Small intestine (tissue), 7 donors: ENCODE data around the gene CFAP410. TPM values are rescaled to one million over a fixed set of nuclear protein-coding genes. Genes with fewer than 3 reads are reported as not detected.

Experiments used
- DNase-seq, 2 donors: peaks; one replicate each; pipeline versions ENCODE4 v3.0.0 to v3.0.0-alpha.2; 2013
- FAIRE-seq: peaks from 2 replicates; lab custom pipeline; 2012; peaks lifted over from hg19 to GRCh38; lab: Jason Lieb, UNC
- H3K27ac ChIP-seq, 3 donors: one replicate each; pipeline ENCODE4 v1.5.1; 2013; ENCODE audit warnings: low read length in 2 of 3, mild to moderate bottlenecking in 2 of 3, control low read depth in 1 of 3, inconsistent platforms in 1 of 3, low read depth in 1 of 3, moderate library complexity in 1 of 3
- H3K27me3 ChIP-seq, 3 donors: one replicate each; pipeline ENCODE4 v1.6.1; 2013; ENCODE audit warnings: low read length in 3 of 3, inconsistent platforms in 1 of 3; ENCODE audit not compliant: control insufficient read depth in 3 of 3, insufficient read depth in 3 of 3
- H3K36me3 ChIP-seq, 3 donors: one replicate each; pipeline ENCODE4 v1.6.1; 2013; ENCODE audit warnings: low read length in 3 of 3, inconsistent platforms in 1 of 3, low read depth in 1 of 3, mild to moderate bottlenecking in 1 of 3, moderate library complexity in 1 of 3; ENCODE audit not compliant: control insufficient read depth in 3 of 3, insufficient read depth in 2 of 3
- H3K4me1 ChIP-seq, 3 donors: one replicate each; pipeline ENCODE4 v1.6.1; 2013; ENCODE audit warnings: low read length in 2 of 3, inconsistent platforms in 1 of 3, low read depth in 1 of 3, mild to moderate bottlenecking in 1 of 3, moderate library complexity in 1 of 3; ENCODE audit not compliant: control insufficient read depth in 3 of 3, insufficient read depth in 2 of 3
- H3K4me3 ChIP-seq, 3 donors: one replicate each; pipeline ENCODE4 v1.5.1; 2013; ENCODE audit warnings: low read length in 3 of 3, control low read depth in 1 of 3, inconsistent platforms in 1 of 3, low read depth in 1 of 3, mild to moderate bottlenecking in 1 of 3, moderate library complexity in 1 of 3
- H3K9me3 ChIP-seq, 2 donors: one replicate each; pipeline ENCODE4 v1.6.1; 2013; ENCODE audit warnings: low read depth in 1 of 2, low read length in 1 of 2; ENCODE audit not compliant: control insufficient read depth in 2 of 2, insufficient read depth in 1 of 2
- WGBS, 3 donors: extraction: QIAGEN DNeasy Blood & Tissue Kit; methylation state at CpG; one replicate each; pipeline ENCODE4 v1.1.7; 2013; 5-methylcytosine and 5-hydroxymethylcytosine counted together
- polyA plus RNA-seq, 4 donors: library from polyadenylated mRNA; stranded (reverse) in 3 of 4; unstranded in 1 of 4; fragments of 200-250 nt in 3 of 4; fragments of 120-200 nt in 1 of 4; gene quantifications; one replicate each; pipeline versions ENCODE4 v1.2.1 to v1.2.3, GENCODE V29; 2013
- donor health status: healthy with polysubstance abuse.
- donor health status: control.
- donor health status: control.
- donor health status: Bipolar disorder and iron deficiency.
- donor health status: healthy.

CFAP410 gene
- polyA plus RNA-seq, 4 donors, result 17.9 to 35.9 (median 32.3) TPM

DNA sequence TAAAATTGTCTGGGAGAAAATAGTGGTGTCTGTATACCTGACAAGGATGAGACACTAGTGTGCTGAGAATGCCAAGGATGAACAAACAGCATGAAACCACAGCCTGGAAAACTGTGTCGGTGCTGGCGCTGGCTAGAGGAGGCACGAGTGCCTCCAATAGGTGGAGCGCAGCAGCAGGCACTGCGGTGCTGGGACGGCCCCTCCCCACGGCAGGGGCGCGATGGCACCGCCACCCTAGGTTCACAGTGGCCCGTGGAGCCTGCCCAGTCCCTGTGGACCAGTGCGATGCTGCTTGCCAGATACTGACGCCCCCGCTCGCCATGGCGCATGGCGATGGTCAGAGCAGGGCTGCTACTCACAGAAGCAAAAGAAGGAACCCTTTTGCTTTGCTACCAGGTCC lies 6.8 kb downstream of the CFAP410 start:
- FAIRE-seq (no peak), DNase-seq (no peak)
- Histone ChIP-seq H3K4me1 (peaks cover 0 to under 1% (median 0%) of the 10 kb centered on the region in 3 donors), H3K4me3 (no peak overlapping the region), H3K27ac (no peak overlapping the region), H3K9me3 (no peaks in the 10 kb centered on the region), H3K36me3 (peaks cover 0 to 82% (median 0%) of the 10 kb centered on the region in 3 donors), H3K27me3 (no peaks in the 10 kb centered on the region)
- 90 to 93% (median 91%) methylated on average over 15 to 17 of the region's 17 CpGs for WGBS, 3 donors

DNA sequence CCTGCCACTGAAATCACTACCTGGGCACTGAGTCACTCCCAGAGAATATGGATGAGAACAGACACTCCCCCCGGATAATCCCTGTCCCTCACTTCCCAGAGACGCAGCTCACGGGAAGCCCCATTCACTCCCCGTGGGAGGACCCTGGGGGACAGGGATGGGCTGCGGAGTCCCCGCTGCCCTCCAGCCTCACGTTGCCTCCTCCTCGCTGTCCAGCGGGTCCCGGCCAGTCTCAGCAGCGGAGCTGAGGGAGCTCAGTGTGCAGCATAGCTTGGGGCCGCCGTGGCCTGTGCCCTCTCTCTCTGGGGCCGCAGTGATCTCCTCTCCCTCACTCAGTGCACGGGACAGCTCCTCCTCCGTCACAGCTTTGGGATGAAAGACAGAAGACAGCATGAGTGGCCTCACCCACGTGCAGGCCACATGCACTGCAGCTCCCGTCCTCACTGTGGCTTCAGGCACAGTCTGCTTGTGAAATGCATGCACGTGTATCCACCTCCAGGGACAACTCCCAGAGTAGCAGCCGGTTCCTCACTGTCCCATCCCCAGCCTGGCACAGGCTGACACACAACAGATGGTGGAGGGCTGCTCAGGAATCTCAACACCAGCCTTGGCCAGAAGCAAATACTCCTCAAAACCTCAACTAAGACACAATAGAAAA lies 7.4 kb downstream of the CFAP410 start:
- 79 to 83% (median 81%) methylated on average over 20 of the region's 20 CpGs for WGBS, 3 donors
- Histone ChIP-seq H3K9me3 (no peaks in the 10 kb centered on the region), H3K27ac (no peak overlapping the region), H3K36me3 (peaks cover 0 to 84% (median 3%) of the 10 kb centered on the region in 3 donors), H3K4me3 (no peak overlapping the region), H3K27me3 (no peaks in the 10 kb centered on the region), H3K4me1 (no peaks in the 10 kb centered on the region)
- no peak for DNase-seq
- no peak for FAIRE-seq

DNA sequence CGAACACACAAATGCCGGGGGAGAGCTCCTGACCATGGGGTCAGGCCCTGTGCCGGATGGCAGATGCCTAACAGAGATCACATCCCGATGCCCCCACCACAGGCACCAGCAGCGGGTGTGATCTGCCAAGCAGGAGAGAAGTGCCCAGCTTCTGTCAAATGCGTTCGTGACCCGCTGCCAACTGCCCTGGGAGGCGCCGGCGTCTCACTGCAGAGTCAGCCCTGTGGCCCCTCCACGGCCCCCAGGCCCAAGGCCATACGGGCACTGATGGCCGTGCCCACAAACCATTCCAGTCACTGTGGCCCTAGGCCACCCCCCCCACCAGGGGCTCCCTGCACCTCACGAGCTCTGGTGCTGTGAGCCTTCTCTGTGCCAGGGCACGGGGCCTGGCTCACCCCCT lies 8.0 kb downstream of the CFAP410 start:
- DNase-seq, result no peak
- FAIRE-seq, result no peak
- Histone ChIP-seq H3K36me3 (peaks cover 0 to 84% (median 3%) of the 10 kb centered on the region in 3 donors), H3K27me3 (no peaks in the 10 kb centered on the region), H3K27ac (no peak overlapping the region), H3K4me3 (no peak overlapping the region), H3K4me1 (no peaks in the 10 kb centered on the region), H3K9me3 (no peaks in the 10 kb centered on the region)
- 86 to 91% (median 90%) methylated on average over 14 to 16 of the region's 16 CpGs for WGBS, 3 donors

DNA sequence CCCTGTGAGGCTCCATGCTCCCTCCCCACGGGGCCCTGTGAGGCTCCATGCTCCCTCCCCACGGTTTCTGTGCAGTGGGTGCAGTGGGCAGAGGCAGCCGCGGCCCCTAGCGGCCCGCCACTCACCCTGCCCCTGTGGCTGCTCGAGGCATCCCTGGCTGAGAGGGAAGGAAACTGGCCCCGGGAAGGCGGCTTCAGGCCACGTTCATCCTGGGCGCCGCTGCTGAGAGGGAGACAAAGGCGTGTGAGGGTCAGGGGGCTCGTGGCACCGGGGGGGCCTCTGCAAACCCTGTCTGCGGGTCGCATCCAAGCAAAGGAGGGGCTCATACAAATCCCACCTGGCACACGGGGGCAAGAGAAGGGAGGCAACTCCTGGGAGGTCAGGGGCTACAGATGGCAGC lies 8.5 kb downstream of the CFAP410 start:
- no peaks in the 10 kb centered on the region for H3K27me3 ChIP-seq
- peaks cover 0 to 84% (median 4%) of the 10 kb centered on the region in 3 donors for H3K36me3 ChIP-seq
- H3K4me3 ChIP-seq, result no peak overlapping the region
- no peak for DNase-seq
- no peak overlapping the region for H3K27ac ChIP-seq
- H3K4me1 ChIP-seq, result no peaks in the 10 kb centered on the region
- H3K9me3 ChIP-seq, result no peaks in the 10 kb centered on the region
- WGBS, 3 donors, result 78 to 85% (median 82%) methylated on average over 17 to 18 of the region's 18 CpGs
- FAIRE-seq, result no peak

DNA sequence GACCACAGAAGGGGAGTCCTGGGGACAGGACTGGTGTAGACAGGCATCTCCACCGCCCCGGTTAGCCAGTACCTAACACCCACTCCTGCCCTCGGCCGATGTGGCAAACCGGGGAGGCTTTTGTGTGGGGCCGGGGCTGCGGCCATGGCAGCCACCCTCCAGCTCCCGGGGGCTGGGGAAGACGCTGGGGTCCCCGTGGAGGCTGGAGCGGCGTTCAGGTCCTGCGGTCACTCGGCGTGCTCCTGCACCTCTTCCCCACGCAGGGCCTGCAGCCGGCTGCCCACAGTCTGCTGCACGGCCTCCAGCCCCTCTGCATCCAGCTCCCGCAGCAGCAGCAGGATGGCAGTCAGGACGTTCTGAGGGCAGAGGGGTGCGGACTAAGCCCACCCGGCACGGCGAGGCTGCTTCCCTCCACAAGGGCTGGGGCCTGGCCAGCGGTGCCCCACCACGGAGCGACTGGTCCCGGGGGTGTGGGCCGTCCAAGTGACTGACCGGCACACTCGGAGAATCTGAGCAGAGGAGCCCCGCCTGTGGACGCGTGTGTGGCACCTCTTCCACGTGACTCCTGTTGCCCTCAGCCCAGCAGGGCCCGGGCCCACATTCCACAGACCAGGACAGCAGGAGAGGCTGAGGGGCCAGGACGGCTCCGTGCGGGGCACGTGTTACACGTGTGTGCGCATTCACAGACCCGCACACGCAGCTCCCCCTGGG lies 9.1 kb downstream of the CFAP410 start:
- no peaks in the 10 kb centered on the region for H3K27me3 ChIP-seq
- DNase-seq, result no peak
- no peaks in the 10 kb centered on the region for H3K4me1 ChIP-seq
- 85 to 89% (median 85%) methylated on average over 41 to 44 of the region's 44 CpGs for WGBS, 3 donors
- no peak for FAIRE-seq
- no peak overlapping the region for H3K4me3 ChIP-seq
- H3K27ac ChIP-seq, result no peak overlapping the region
- peaks cover 2 to 84% (median 7%) of the 10 kb centered on the region in 3 donors for H3K36me3 ChIP-seq
- H3K9me3 ChIP-seq, result no peaks in the 10 kb centered on the region

DNA sequence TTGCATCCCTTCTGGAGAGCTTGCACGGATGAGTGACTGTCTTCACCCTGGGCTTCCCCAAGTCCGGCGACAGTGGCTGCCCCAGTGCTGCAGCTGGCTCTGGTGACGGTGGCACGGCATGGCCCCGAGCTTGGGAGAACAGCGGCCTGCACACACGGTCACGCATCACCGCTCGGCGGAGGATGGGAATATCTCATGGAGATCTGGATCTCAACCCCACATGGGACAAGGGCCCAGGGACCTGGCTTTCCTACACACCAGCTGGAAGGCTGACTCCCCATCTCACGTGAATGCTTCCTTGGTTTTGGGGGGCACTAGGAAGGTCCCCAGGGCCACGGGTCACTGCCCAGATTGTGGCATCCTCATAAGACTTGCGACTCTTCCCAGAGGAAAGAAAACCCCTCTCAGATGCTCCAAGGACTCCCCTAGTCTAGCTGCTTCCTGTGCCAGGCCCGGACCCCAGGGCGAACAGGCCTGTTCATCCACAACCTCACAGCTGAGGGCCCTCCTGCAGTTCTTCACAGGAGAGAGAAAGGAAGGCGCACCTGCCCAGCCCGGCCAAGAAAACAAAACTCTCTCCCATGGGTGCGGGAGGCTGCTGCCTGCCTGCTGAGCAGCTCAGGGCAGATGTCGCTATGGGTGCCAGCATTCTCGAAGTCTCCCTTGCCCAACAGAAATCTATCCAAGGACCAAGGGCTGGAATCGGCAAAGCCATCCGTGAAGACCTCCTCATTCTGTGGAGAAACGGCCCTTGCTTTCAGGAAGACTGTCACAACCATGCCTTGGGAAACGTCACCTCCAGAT lies 9.9 kb downstream of the CFAP410 start:
- WGBS, 3 donors, result 33 to 74% (median 64%) methylated on average over 25 to 26 of the region's 26 CpGs
- Histone ChIP-seq H3K36me3 (peaks cover 7 to 87% (median 8%) of the 10 kb centered on the region in 3 donors), H3K9me3 (no peaks in the 10 kb centered on the region), H3K27ac (no peak overlapping the region), H3K27me3 (no peaks in the 10 kb centered on the region), H3K4me1 (no peaks in the 10 kb centered on the region), H3K4me3 (no peak overlapping the region)
- peak; percentile 16 to 22 for DNase-seq
- FAIRE-seq, result no peak

DNA sequence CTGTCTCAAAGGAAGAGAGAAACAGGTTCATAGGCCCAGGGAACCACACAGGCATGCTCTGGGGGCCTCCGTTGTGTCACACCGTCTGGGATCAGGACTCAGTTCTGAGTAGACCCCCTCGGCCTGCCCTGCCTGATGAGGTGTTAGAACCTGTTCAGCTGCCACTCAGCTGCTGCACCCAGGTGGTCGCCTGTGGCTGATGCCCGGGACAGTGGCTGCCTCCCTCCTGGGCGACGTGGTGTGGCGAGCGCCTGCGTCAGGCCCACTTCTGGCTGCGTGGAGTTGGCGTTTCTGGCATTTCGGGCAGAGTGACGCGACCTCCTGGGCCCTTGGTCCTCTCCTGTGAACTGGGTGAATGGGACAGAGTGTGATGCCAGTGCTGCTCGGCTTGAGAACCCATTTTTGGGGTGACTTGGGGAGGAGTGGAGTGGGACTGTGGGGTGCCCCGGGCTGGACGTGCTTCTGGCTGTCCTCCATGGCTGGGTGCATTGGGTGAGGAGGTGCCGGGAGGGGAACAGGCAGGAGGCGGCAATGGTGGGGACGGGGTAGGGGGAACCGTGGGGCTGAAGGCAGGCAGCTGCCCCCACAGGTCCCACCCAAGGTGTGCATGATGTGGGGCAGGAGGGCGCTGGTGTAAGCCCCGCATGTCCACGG lies 10.8 kb downstream of the CFAP410 start:
- Histone ChIP-seq H3K4me3 (no peak overlapping the region), H3K27ac (no peak overlapping the region), H3K27me3 (no peaks in the 10 kb centered on the region), H3K9me3 (no peaks in the 10 kb centered on the region), H3K36me3 (peaks cover 7 to 93% (median 8%) of the 10 kb centered on the region in 3 donors), H3K4me1 (no peaks in the 10 kb centered on the region)
- FAIRE-seq (no peak), DNase-seq (no peak)
- WGBS, 3 donors, result 57 to 80% (median 71%) methylated on average over 25 of the region's 25 CpGs

DNA sequence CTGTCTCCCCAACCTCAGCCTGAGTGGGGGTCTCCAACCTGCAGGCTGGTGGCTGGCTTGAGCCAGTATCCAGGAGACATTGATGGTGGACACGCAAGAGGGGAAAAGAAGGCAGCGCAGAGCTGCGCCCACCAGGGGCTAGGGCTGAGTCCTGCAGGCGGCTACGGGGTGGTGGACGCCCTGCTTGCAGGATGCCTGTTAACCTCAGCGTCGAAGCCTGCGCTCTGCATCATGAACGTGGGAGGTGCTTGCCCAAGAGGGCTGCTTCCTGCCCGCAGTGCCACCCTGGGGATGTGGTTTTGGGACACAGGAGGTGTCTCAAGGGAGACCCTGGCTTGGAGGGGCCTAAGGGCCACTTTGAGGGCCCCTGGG lies 11.6 kb downstream of the CFAP410 start:
- H3K4me1 ChIP-seq, result no peaks in the 10 kb centered on the region
- FAIRE-seq, result no peak
- WGBS, 3 donors, result 86 to 91% (median 89%) methylated on average over 11 of the region's 11 CpGs
- H3K9me3 ChIP-seq, result no peaks in the 10 kb centered on the region
- no peaks in the 10 kb centered on the region for H3K27me3 ChIP-seq
- H3K27ac ChIP-seq, result no peak overlapping the region
- no peak overlapping the region for H3K4me3 ChIP-seq
- H3K36me3 ChIP-seq, result peaks cover 8 to 95% (median 12%) of the 10 kb centered on the region in 3 donors
- no peak for DNase-seq
